GM12864 (cell line): ENCODE measurements around the gene VPS33B.

Source experiments
- DNase-seq: peaks from one replicate; pipeline ENCODE4 v3.0.0-alpha.2; 2011; ENCODE audit warnings: low read depth
- H3K4me3 ChIP-seq: 2 replicates; pipeline ENCODE4 v1.5.1; 2011; ENCODE audit warnings: mild to moderate bottlenecking, low read depth, low read length, control low read depth
- TF ChIP-seq, protein P1 (sequence below): IDR thresholded peaks from 2 replicates; pipeline ENCODE4 v1.5.1; 2011; ENCODE audit warnings: low read depth, mild to moderate bottlenecking, moderate library complexity, low read length, control low read depth, inconsistent platforms; ENCODE audit errors: missing control alignments

VPS33B gene

DNA sequence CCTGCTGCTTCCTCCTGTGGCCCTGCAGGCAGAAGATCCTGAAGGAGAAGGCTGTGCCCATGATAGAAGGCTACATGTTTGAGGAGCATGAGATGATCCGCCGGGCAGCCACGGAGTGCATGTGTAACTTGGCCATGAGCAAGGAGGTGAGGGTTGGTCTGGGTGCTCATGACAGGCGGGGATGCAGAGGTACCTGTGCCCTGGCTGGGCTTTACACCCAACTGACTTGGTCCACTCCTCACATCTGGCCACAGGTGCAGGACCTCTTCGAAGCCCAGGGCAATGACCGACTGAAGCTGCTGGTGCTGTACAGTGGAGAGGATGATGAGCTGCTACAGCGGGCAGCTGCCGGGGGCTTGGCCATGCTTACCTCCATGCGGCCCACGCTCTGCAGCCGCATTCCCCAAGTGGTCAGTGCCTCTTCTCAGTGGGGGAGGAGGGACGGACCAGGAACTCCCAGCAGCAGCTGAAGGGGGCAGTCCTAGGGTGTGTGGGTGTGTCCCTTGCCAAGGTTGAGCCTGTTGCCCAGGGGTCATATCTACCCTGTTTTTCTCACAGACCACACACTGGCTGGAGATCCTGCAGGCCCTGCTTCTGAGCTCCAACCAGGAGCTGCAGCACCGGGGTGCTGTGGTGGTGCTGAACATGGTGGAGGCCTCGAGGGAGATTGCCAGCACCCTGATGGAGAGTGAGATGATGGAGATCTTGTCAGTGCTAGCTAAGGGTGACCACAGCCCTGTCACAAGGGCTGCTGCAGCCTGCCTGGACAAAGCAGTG lies 69.3 kb downstream of the VPS33B start:
- TF ChIP-seq, protein P1, sequence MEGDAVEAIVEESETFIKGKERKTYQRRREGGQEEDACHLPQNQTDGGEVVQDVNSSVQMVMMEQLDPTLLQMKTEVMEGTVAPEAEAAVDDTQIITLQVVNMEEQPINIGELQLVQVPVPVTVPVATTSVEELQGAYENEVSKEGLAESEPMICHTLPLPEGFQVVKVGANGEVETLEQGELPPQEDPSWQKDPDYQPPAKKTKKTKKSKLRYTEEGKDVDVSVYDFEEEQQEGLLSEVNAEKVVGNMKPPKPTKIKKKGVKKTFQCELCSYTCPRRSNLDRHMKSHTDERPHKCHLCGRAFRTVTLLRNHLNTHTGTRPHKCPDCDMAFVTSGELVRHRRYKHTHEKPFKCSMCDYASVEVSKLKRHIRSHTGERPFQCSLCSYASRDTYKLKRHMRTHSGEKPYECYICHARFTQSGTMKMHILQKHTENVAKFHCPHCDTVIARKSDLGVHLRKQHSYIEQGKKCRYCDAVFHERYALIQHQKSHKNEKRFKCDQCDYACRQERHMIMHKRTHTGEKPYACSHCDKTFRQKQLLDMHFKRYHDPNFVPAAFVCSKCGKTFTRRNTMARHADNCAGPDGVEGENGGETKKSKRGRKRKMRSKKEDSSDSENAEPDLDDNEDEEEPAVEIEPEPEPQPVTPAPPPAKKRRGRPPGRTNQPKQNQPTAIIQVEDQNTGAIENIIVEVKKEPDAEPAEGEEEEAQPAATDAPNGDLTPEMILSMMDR, result no peak
- H3K4me3 ChIP-seq, result no peak overlapping the region

DNA sequence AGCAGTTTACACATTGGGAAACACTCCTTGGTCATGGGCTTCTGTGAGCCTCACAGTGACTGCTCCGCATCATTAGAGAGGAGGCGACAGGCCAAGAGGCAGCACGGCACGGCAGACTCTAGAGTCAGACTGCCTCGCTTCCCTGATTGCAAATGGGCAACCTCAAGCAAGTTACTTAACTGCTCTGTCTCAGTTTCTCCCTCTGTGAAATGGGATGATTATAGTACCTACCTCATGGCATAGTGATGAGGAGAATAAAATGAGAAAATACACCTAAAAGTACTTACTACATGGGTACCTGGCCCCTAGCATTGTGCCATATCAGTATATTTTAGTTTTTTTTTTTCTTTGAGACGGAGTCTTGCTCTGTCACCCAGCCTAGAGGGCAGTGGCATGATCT lies 71.7 kb downstream of the VPS33B start:
- no peak overlapping the region for H3K4me3 ChIP-seq
- DNase-seq, result no peak
- TF ChIP-seq, protein P1, result no peak

More for the DNA sequence above, 69.3 kb downstream of the VPS33B start:
- no peak for DNase-seq

DNA sequence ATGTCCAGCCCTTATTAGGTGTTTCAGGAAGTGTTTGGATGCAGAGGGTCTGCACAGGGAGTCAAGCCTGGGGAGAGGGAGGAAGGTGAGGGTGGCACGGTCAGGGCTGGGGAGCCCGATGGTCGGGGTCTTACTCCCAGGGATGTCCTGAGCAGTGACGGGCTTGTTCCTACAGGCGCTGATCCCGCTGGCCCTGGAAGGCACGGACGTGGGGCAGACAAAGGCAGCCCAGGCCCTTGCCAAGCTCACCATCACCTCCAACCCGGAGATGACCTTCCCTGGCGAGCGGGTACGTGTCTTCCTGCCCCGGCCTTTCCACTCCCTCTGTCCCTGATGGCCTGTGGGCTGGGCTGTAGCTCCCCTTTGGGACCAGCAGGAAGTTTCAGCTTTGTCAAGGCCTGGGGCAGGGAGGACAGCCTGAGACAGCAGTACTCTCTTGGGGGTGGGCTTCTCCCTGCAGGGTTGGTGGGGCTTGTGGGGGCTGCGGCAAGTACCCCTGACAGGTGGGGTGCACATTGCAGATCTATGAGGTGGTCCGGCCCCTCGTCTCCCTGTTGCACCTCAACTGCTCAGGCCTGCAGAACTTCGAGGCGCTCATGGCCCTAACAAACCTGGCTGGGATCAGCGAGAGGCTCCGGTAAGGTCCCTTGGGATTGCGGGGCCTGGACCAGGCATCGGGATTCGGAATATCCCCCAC lies 72.3 kb downstream of the VPS33B start:
- no peak overlapping the region for H3K4me3 ChIP-seq
- TF ChIP-seq, protein P1, result no peak
- DNase-seq, result no peak
